Myocyte (in vitro differentiated cells): Measurements from ENCODE around the gene ADAMTS4. TPM values are rescaled to one million over a fixed set of nuclear protein-coding genes. Genes with fewer than 3 reads are reported as not detected.
"Not testable (repeated sequence)": the region's sequence is repeated elsewhere in the genome, so short reads cannot be mapped to it uniquely, and the experiment has no call there.

Experiments
- DNase-seq: peaks from one replicate; pipeline ENCODE4 v3.0.0-alpha.2; 2012; ENCODE audit warnings: low read depth
- polyA plus RNA-seq: library from polyadenylated mRNA; unstranded; fragments of >200 nt; gene quantifications from one replicate; pipeline ENCODE4 v1.2.1, GENCODE V29; 2012; ENCODE audit warnings: missing spikeins
- total RNA-seq: library from RNA; depleted of rRNA; stranded (reverse); fragments of >200 nt; gene quantifications from 2 replicates; pipeline ENCODE4 v1.2.3, GENCODE V29; 2014

The ADAMTS4 gene, protein sequence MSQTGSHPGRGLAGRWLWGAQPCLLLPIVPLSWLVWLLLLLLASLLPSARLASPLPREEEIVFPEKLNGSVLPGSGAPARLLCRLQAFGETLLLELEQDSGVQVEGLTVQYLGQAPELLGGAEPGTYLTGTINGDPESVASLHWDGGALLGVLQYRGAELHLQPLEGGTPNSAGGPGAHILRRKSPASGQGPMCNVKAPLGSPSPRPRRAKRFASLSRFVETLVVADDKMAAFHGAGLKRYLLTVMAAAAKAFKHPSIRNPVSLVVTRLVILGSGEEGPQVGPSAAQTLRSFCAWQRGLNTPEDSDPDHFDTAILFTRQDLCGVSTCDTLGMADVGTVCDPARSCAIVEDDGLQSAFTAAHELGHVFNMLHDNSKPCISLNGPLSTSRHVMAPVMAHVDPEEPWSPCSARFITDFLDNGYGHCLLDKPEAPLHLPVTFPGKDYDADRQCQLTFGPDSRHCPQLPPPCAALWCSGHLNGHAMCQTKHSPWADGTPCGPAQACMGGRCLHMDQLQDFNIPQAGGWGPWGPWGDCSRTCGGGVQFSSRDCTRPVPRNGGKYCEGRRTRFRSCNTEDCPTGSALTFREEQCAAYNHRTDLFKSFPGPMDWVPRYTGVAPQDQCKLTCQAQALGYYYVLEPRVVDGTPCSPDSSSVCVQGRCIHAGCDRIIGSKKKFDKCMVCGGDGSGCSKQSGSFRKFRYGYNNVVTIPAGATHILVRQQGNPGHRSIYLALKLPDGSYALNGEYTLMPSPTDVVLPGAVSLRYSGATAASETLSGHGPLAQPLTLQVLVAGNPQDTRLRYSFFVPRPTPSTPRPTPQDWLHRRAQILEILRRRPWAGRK
- total RNA-seq = 19.7 and 22.4 TPM in 2 replicates
- 7.2 TPM for polyA plus RNA-seq

DNA sequence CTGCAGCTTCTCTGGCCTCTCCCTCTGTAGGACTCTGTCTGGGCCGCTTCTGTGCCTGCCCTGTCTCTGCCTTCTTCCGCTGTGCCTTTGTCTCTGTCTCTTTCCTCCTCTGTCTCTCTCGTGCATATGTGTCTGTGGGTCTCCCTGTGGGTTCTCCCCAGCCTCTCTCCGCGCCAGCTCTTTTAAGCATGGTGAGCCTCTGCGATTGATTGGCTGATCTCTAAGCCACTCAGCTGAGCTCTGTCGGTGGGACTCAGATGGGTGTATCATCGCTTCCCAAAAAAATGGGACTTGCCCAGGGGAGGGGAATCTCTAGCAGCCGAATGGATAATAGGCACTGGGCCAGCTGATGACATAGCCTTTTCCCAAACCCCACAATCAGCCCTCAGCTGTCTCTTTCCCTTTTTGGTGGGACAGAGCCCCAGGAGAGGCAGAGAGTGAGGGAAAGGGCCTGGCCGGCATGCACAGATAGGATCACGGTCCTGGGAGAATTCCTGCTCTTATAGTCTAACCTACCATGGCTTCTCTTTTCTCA, at the start of gene ADAMTS4:
ADAMTS4 (minus strand) TSS at position 158 of the 535 bp plus-strand sequence. CDS start 427 bp downstream, outside the sequence.
- peak; percentile 97 for DNase-seq

GRCh38 chr1:161244888-161245287, 46.0 kb upstream of the ADAMTS4 start:
- no peak for DNase-seq

- no peak for DNase-seq
Observed at GRCh38 chr1:161242313-161242712, 43.5 kb upstream of the ADAMTS4 start.

DNA sequence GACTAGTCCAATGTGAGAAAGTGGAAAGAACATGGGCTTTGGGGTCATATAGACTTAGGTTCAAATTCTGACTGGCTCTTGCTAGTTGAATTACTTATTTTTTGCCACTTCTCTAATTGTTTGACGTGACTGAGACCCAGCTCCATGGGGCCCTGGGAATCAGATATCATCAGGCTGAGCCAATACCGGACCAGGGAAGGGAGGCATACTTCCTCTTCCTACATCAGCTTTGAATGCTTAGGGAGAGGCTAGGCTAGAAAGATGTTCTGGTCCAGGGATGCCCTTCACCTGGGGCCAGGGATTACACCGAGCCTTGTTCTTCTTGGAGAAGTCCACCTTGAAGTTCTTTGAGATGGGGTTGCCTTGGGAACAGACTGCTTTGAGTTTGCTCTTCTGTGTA, 42.8 kb upstream of the ADAMTS4 start:
- DNase-seq = no peak

DNA sequence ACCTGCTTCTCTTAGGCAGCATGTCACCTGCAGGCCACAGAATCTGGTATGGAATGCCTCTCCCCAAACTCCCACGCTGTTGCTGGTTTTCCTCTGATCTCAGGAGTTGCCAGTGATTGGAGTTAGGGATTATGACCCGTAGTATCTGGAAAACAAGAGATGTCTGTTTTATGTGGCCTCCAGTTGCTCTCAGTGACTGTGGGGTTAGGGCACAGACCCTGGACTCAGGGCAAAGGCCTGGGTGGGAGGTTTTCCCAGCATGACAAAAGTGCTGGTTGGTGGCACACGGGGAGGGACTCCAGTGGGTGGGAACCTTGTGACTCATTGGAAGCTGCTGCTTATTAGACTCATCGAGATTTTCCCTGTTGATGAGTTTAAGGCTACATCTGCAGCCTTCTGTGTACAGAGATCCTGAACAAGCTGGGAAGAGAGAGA, 39.2 kb upstream of the ADAMTS4 start, which contains the start of gene NR1I3:
NR1I3 (minus strand) TSS at position 165 of the 435 bp plus-strand sequence. CDS start 1,638 bp downstream, outside the sequence.
- DNase-seq = no peak

GRCh38 chr1:161235957-161236775, 37.3 kb upstream of the ADAMTS4 start:
- DNase-seq = no peak

DNA sequence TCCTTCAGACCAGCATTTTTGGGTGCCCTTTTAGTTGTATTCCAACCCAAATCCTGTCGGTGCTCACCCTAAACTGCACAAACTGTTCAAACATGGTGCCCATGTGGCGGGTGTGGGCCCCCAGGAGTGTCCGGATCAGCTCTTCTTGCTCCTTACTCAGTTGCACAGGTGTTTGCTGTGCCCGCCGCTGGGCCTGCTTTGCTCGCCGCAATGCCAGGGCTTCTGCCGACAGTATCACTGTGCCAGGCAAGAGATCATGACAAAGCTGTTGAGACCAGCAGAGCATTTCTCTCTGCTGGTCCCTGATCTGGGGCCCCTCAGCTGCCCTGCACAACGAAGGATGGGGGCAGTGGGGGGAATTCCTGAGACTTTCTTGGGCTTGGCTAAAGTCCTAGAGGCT, 34.2 kb upstream of the ADAMTS4 start:
- no peak for DNase-seq

DNA sequence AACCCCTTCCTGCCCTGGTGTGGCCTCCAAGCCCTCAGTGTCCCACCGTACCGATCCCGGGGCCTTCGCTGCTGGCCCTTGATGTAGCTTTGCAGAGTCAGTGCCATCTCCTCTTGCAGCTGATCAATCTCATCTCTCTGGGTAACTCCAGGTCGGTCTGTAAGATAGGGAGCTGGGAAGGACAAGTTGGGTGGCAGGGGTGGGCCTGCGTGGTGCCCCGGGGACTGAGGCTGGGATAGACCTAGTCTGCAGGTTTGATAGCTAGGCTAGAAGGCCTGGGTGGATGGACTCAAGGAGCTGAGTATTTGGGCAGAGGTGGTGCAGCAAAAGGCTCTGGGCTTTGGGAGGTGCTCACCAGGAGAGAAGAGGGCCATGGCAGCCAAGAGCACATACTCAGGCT, 31.9 kb upstream of the ADAMTS4 start:
- no peak for DNase-seq

DNA sequence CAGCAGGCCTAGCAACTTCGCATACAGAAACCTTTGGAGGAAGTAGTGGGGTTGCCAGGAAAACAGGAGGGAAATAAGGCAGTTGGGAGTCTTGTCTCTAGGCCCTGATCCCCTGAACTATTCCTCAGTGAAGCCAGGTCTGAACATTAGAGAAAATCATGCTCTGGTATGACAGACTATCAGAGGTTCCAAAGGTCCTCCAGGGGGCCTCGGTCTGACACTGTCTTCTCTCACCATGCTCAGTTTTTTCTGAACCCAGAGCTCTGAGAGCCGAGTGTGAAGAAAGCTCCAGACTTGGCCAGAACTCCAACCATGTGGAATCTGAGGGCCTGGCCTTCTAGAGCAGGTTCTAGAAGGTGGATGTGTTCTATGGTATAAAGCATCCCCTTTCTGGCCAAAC, 31.0 kb upstream of the ADAMTS4 start:
- DNase-seq = peak; percentile 22

GRCh38 chr1:161228032-161228431, 29.2 kb upstream of the ADAMTS4 start:
- no peak for DNase-seq

- DNase-seq = peak; percentile 83
Observed at GRCh38 chr1:161227196-161227871, 28.5 kb upstream of the ADAMTS4 start.

DNA sequence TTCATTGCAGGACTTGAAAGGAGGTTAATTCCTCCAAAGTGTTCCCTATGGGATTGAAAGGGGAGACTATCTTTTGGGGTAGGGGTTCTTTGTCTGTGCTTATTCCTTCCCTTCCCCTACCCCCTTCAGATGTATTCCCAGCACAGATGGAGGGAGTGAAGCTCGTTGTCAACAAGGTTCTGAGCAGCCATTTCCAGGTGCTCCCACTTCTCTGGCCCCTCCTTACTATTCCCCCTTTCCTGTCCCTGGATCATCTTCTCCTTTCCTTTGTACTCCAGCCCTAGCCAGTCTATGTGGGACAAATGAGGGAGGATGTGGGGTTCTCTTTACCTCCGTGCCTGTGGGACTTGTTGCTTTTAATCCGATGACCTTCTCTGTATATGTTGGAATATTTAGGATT, 27.9 kb upstream of the ADAMTS4 start:
- DNase-seq = no peak

DNA sequence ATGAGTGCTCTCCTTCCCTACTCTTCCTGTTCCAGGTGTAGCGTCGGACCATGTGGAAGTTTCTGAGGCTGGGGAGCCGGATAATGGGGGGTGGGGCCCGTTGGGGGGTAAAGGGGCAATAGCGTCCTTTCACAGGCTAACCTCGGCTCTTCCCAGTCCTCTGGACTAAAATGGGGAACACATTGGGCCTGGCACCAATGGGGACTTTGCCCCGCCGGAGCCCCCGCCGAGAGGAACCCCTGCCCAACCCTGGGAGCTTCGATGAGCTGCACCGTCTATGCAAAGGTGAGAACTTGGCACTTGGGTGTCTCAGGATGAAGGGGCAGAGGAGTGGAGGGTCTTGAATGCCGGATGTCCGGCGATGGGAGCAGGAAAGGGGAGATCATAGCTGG, 27.5 kb upstream of the ADAMTS4 start:
- DNase-seq = no peak

DNA sequence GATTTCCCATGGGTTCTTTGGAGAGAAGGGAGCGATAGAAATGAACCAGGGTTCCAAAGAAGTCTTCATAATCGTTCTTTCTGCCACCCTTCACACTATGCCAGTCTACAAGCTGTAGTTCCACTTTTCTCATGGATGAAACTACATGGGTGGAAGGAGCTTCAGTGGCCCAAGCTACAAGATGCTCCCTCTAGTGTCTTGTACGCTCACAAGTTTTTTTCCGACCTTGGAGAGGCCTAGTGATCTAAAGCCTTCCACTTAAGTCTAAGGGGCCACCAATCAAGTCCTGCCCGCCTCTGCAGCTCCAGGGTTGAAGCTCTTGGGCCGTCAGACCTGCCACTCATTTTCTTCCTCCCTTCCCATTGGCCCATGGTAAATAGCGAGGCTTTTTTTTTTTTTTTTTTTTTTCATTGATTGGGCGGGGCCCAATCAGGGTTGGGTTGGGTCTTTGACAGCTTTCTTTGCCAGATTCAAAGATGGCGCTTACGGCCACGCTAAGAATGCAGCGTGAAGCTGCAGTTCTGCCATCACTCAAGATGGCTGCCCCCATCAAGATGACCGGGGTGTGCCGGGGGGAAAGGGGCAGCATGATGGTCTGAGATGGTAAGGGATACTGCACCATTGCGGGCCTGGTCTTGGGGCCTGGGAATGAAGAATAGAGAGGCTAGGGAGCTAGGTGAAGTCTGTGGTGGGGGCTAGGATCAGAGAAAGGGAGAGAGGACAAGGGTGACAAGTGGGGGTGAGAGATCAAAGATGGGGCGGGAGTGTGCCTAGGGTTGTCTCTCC, 26.9 kb upstream of the ADAMTS4 start, which contains the start of gene TOMM40L:
TOMM40L (plus strand) TSS at position 527 of the 786 bp plus-strand sequence. CDS start 430 bp downstream, outside the sequence.
- peak; percentile 100 for DNase-seq

DNA sequence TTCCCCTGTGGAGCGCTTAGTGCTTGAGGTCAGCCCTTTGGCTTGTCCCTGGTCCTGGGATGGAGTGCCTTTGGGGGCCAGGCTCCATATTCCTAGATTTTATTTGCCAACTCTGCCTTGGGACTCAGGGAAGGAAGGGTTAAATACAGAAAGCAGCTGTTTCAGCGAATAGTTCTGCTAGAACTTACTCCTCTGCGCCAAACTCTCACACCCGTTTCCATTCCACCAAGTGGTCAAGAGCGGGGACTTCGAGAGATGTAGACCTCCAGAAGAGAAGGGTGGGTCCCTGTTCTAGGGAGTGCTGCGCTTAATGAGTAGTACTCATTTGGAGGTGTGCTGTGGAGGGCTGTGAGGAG, 26.3 kb upstream of the ADAMTS4 start:
- no peak for DNase-seq

GRCh38 chr1:161224695-161225087, 25.8 kb upstream of the ADAMTS4 start:
- DNase-seq = not testable (repeated sequence)

DNA sequence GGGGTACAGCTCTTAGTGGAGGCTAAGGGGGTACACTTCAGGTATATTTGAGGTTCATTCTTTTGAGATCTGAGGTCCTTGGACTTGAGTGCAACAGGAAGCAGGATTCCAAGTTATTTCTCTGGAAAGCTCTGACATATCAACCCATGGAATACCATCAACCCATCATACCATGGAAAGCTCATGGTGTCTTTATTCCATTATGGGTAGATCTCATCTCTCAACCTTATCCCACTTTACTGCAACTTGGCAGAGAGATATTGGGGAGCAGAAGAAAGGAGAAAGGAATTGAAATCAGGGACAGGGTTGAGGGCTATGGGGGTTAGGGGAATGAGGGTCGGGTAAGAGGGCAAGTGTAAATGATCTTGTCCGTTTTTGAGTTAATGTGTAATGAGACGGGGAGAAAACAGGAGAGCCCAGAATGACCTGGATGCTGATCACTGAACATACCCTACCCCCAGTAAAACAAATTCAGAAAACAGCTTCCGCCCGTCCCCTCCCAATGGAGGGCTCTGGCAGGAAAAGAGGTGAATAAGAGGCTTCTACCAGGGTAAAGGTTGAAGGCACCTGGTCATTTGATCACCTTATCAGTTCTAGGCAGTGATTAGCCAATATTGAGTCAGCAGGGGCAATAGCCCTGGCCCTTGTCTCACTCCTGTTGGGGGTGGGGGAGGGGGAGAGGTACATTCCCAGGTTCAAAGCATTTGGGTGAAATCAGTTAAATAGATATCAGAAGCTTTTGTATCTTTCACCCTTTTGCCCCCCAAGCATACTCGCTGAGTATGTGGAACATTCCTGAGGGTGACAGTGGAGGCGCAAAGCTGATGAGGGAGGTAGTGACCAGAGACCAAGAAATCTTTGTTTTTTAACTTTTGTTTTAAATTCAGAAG, 25.2 kb upstream of the ADAMTS4 start:
- no peak for DNase-seq
